GM12892 (cell line): Measurements from ENCODE around the gene NSMCE1.

Source experiments
- POLR2A ChIP-seq: IDR thresholded peaks from 2 replicates; pipeline ENCODE4 v1.6.1; 2011; ENCODE audit warnings: low read depth, low read length, control low read depth
- POLR2AphosphoS5 ChIP-seq: IDR thresholded peaks from 2 replicates; pipeline ENCODE4 v1.6.1; 2011; ENCODE audit warnings: low read depth, low read length, control low read depth

GRCh38 chr16:27182906-27183405 lies 85.6 kb downstream of the NSMCE1 start:
- TF ChIP-seq POLR2A = no peak
- no peak for TF ChIP-seq POLR2AphosphoS5
